HepG2 (cell line): ENCODE data around the gene FAM163B. TPM values are rescaled to one million over a fixed set of nuclear protein-coding genes. Genes with fewer than 3 reads are reported as not detected.

Experiments
- ATAC-seq: fragments of 200-7000 bp; cut with Tn5 transposase; 3 replicates; pipeline ENCODE4 v1.9.1; 2020; ENCODE audit warnings: mild to moderate bottlenecking, moderate library complexity
- BruUV-seq: library from RNA; stranded (reverse); fragments of 400-500 nt; replicated peaks from 2 replicates; lab custom pipeline; 2021; lab: Mats Ljungman, UMichigan
- CTCF ChIA-PET: fragments of 300-600 bp; formaldehyde crosslinking; extraction: SDS; loops from one replicate; lab custom pipeline; 2021; ENCODE audit warnings: low total read pairs, inconsistent platforms, low intra/inter-chr PET ratio; lab: Yijun Ruan, JAX
- POLR2A ChIA-PET: fragments of 350-600 bp; sonication (Branson Sonifier 250); formaldehyde crosslinking; loops from one replicate; lab custom pipeline; 2020; ENCODE audit warnings: antibody characterized with exemption, inconsistent platforms; lab: Yijun Ruan, JAX
- DNase-seq: peaks from one replicate; pipeline ENCODE4 v3.0.0-alpha.2; 2015; ENCODE audit warnings: low spot score
- FAIRE-seq: peaks from 3 replicates; lab custom pipeline; 2011; peaks lifted over from hg19 to GRCh38; lab: Jason Lieb, UNC
- H2AFZ ChIP-seq: one replicate; pipeline ENCODE4 v1.6.1; 2011; ENCODE audit warnings: low read length, inconsistent platforms
- H3K27ac ChIP-seq: fragments of 300-600 bp; 3 replicates; pipeline ENCODE4 v1.8.0; 2011; ENCODE audit warnings: mixed run types, mild to moderate bottlenecking, mixed read lengths, low read length, inconsistent platforms; ENCODE audit not compliant: insufficient read depth; ENCODE audit errors: extremely low read length
- H3K27me3 ChIP-seq, 2 experiments: fragments of 200-600 bp in 1 of 2; 2 replicates in 1 of 2; 3 replicates in 1 of 2; pipeline versions ENCODE4 v1.6.0 to v1.8.0; 2011; ENCODE audit warnings: low read length in 2 of 2, mild to moderate bottlenecking in 2 of 2, moderate library complexity in 2 of 2, inconsistent platforms in 1 of 2; ENCODE audit not compliant: insufficient read depth in 2 of 2, control insufficient read depth in 1 of 2
- H3K36me3 ChIP-seq, 2 experiments: fragments of 200-600 bp in 1 of 2; replicated peaks in 1 of 2; 2 replicates in 1 of 2; 3 replicates in 1 of 2; pipeline versions ENCODE4 v1.5.1 to v1.8.0; 2011; ENCODE audit warnings: low read length in 2 of 2, inconsistent platforms in 1 of 2; ENCODE audit not compliant: insufficient read depth in 2 of 2, control insufficient read depth in 1 of 2
- H3K4me1 ChIP-seq: 2 replicates; pipeline ENCODE4 v1.5.1; 2012; ENCODE audit warnings: low read length, inconsistent platforms; ENCODE audit not compliant: insufficient read depth
- H3K4me2 ChIP-seq: 2 replicates; pipeline ENCODE4 v1.6.0; 2011; ENCODE audit warnings: low read depth, low read length, inconsistent platforms
- H3K4me3 ChIP-seq, 3 experiments: fragments of 200-600 bp in 1 of 3; sonication (generic), shearing (Covaris generic) in 1 of 3; replicated peaks in 1 of 3; 2 replicates each; pipeline ENCODE4 v1.5.1; 2011 to 2016; ENCODE audit warnings: low read length in 3 of 3, inconsistent platforms in 2 of 3, low read depth in 2 of 3, mild to moderate bottlenecking in 2 of 3, control low read depth in 1 of 3, mixed read lengths in 1 of 3; ENCODE audit not compliant: insufficient read depth in 1 of 3
- H3K79me2 ChIP-seq: one replicate; pipeline ENCODE4 v1.6.1; 2011; ENCODE audit warnings: low read length, inconsistent platforms; ENCODE audit not compliant: insufficient read depth
- H3K9ac ChIP-seq: 2 replicates; pipeline ENCODE4 v1.6.0; 2011; ENCODE audit warnings: mild to moderate bottlenecking, low read depth, low read length, inconsistent platforms; ENCODE audit not compliant: insufficient read depth
- H3K9me3 ChIP-seq: 2 replicates; pipeline ENCODE4 v1.5.1; 2012; ENCODE audit warnings: mild to moderate bottlenecking, low read length
- H4K20me1 ChIP-seq: 2 replicates; pipeline ENCODE4 v1.6.0; 2011; ENCODE audit warnings: inconsistent platforms, mild to moderate bottlenecking, low read length, moderate library complexity; ENCODE audit not compliant: insufficient read depth
- CEBPB ChIP-seq: IDR thresholded peaks from 2 replicates; pipeline ENCODE4 v1.6.1; 2011; ENCODE audit warnings: low read depth, low read length, improper control_type of control experiment, borderline replicate concordance
- CENPX ChIP-seq: sonication (generic); formaldehyde crosslinking; IDR thresholded peaks from 2 replicates; pipeline ENCODE4 v1.9.0; 2021; ENCODE audit warnings: mild to moderate bottlenecking, missing genetic modification reagents, moderate library complexity
- HES4 ChIP-seq: sonication (generic); formaldehyde crosslinking; IDR thresholded peaks from 2 replicates; pipeline ENCODE4 v1.9.0; 2021; ENCODE audit warnings: mild to moderate bottlenecking, missing genetic modification reagents, borderline replicate concordance
- MAFG ChIP-seq: sonication (generic); formaldehyde crosslinking; IDR thresholded peaks from 2 replicates; pipeline ENCODE4 v1.5.1; 2020; ENCODE audit warnings: mild to moderate bottlenecking, missing genetic modification reagents
- TCF7L2 ChIP-seq: IDR thresholded peaks from 2 replicates; pipeline ENCODE4 v1.6.1; 2011; ENCODE audit warnings: mild to moderate bottlenecking, low read depth, low read length, moderate library complexity
- WIZ ChIP-seq: sonication (generic); formaldehyde crosslinking; IDR thresholded peaks from 2 replicates; pipeline ENCODE4 v1.5.1; 2020; ENCODE audit warnings: mild to moderate bottlenecking, missing genetic modification reagents
- ZNF431 ChIP-seq: sonication (generic); formaldehyde crosslinking; IDR thresholded peaks from 2 replicates; pipeline ENCODE4 v1.9.0; 2022; ENCODE audit warnings: missing genetic modification reagents, low read depth, mild to moderate bottlenecking, borderline replicate concordance
- WGBS: methylation state at CpG from one replicate; pipeline ENCODE4 v1.1.6; 2017; ENCODE audit warnings: low lambda C conversion rate; 5-methylcytosine and 5-hydroxymethylcytosine counted together
- in situ Hi-C: cut with HindIII; loops from 2 replicates; pipeline ENCODE4 v1.10.0; 2017; ENCODE audit warnings: low pct_unique_long_range_greater_than_20kb; ENCODE audit not compliant: extremely low pct_ligation_motif_present
- intact Hi-C: fragments of 100-400 bp; cut with micrococcal nuclease; formaldehyde crosslinking; loops from one replicate; pipeline ENCODE4 v1.10.0; 2022; ENCODE audit not compliant: unreplicated experiment
- polyA plus RNA-seq, 8 experiments: library from polyadenylated mRNA; depleted of rRNA in 3 of 8; stranded (reverse) in 7 of 8; unstranded in 1 of 8; fragments of >200 nt; fragmentation: Illumina TruSeq in 4 of 8; extraction: Trizol in 4 of 8; gene quantifications; 2 replicates each; pipeline versions ENCODE4 v1.2.1 to v1.2.3, GENCODE V29; 2011 to 2016; ENCODE audit warnings: low read depth in 4 of 8, missing spikeins in 1 of 8, mixed read lengths in 1 of 8; ENCODE audit not compliant: insufficient read depth in 1 of 8
- total RNA-seq, 5 experiments: library from RNA; depleted of rRNA; stranded (reverse); fragments of >200 nt; fragmentation: Illumina TruSeq; extraction: Trizol; gene quantifications; 2 replicates each; pipeline ENCODE4 v1.2.3, GENCODE V29; 2016; ENCODE audit warnings: low read depth in 1 of 5
- TF ChIP-seq, protein P1 (sequence below): sonication (generic); formaldehyde crosslinking; IDR thresholded peaks from 2 replicates; pipeline ENCODE4 v1.5.0; 2020; ENCODE audit warnings: missing genetic modification reagents
- TF ChIP-seq, protein P2 (sequence below): sonication (generic); formaldehyde crosslinking; IDR thresholded peaks from 2 replicates; pipeline ENCODE4 v1.5.1; 2020; ENCODE audit warnings: mild to moderate bottlenecking, missing genetic modification reagents, moderate library complexity
- TF ChIP-seq, protein P3 (sequence below), 2 experiments: sonication (generic) in 1 of 2; formaldehyde crosslinking in 1 of 2; IDR thresholded peaks; 2 replicates each; pipeline versions ENCODE4 v1.6.1 to v1.9.0; 2014 to 2022; ENCODE audit warnings: antibody characterized with exemption in 1 of 2, borderline replicate concordance in 1 of 2, inconsistent platforms in 1 of 2, low read depth in 1 of 2, missing genetic modification reagents in 1 of 2
- TF ChIP-seq, protein P4 (sequence below): sonication (generic); formaldehyde crosslinking; IDR thresholded peaks from 2 replicates; pipeline ENCODE4 v1.4.0; 2020; ENCODE audit warnings: missing genetic modification reagents

Gene FAM163B
- total and polyA plus RNA-seq, 2 of the 13 experiments (the other 11 are each of a cell fraction or from before 2014, with no cell fraction given): not detected

DNA sequence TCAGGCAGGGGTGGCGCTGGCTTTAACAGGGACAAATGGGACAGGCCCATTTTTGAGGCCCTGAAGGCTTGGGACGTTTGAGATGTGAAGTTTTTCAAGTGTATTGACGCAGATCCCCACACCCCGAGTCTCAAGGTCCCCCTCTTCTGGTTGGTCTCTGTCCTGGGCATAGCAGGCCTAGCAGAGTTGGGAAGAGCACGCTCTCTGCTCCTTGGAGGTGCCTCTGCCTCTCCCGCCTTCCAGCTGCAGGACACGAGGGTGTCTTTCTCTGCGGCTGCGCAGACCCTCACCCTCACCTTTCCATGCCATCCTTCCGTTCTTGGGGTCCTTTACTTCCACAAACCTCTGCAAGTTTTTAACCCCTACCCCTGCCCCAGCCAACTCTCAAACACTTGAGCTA lies 56.1 kb downstream of the FAM163B start:
- no peaks in the 10 kb centered on the region for H3K36me3 ChIP-seq
- no peaks in the 10 kb centered on the region for H4K20me1 ChIP-seq
- H3K9me3 ChIP-seq: no peaks in the 10 kb centered on the region
- no peak overlapping the region for H3K9ac ChIP-seq
- intact Hi-C loops: no loop called here
- FAIRE-seq (no peak), DNase-seq (no peak), ATAC-seq (no peak)
- ChIA-PET CTCF (no interaction called here), POLR2A (no interaction called here)
- H2AFZ ChIP-seq: no peak overlapping the region
- no peak overlapping the region for H3K4me3 ChIP-seq
- no peak overlapping the region for H3K27ac ChIP-seq
- no peaks in the 10 kb centered on the region for H3K79me2 ChIP-seq
- H3K4me1 ChIP-seq: peaks cover 11% of the 10 kb centered on the region
- no peak for TF ChIP-seq TCF7L2
- TF ChIP-seq, protein P1, sequence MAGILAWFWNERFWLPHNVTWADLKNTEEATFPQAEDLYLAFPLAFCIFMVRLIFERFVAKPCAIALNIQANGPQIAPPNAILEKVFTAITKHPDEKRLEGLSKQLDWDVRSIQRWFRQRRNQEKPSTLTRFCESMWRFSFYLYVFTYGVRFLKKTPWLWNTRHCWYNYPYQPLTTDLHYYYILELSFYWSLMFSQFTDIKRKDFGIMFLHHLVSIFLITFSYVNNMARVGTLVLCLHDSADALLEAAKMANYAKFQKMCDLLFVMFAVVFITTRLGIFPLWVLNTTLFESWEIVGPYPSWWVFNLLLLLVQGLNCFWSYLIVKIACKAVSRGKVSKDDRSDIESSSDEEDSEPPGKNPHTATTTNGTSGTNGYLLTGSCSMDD (CRISPR knock-in tag): no peak
- TF ChIP-seq WIZ (CRISPR knock-in tag): no peak
- TF ChIP-seq, protein P2, sequence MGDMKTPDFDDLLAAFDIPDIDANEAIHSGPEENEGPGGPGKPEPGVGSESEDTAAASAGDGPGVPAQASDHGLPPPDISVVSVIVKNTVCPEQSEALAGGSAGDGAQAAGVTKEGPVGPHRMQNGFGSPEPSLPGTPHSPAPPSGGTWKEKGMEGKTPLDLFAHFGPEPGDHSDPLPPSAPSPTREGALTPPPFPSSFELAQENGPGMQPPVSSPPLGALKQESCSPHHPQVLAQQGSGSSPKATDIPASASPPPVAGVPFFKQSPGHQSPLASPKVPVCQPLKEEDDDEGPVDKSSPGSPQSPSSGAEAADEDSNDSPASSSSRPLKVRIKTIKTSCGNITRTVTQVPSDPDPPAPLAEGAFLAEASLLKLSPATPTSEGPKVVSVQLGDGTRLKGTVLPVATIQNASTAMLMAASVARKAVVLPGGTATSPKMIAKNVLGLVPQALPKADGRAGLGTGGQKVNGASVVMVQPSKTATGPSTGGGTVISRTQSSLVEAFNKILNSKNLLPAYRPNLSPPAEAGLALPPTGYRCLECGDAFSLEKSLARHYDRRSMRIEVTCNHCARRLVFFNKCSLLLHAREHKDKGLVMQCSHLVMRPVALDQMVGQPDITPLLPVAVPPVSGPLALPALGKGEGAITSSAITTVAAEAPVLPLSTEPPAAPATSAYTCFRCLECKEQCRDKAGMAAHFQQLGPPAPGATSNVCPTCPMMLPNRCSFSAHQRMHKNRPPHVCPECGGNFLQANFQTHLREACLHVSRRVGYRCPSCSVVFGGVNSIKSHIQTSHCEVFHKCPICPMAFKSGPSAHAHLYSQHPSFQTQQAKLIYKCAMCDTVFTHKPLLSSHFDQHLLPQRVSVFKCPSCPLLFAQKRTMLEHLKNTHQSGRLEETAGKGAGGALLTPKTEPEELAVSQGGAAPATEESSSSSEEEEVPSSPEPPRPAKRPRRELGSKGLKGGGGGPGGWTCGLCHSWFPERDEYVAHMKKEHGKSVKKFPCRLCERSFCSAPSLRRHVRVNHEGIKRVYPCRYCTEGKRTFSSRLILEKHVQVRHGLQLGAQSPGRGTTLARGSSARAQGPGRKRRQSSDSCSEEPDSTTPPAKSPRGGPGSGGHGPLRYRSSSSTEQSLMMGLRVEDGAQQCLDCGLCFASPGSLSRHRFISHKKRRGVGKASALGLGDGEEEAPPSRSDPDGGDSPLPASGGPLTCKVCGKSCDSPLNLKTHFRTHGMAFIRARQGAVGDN (CRISPR knock-in tag): no peak
- TF ChIP-seq, protein P3, sequence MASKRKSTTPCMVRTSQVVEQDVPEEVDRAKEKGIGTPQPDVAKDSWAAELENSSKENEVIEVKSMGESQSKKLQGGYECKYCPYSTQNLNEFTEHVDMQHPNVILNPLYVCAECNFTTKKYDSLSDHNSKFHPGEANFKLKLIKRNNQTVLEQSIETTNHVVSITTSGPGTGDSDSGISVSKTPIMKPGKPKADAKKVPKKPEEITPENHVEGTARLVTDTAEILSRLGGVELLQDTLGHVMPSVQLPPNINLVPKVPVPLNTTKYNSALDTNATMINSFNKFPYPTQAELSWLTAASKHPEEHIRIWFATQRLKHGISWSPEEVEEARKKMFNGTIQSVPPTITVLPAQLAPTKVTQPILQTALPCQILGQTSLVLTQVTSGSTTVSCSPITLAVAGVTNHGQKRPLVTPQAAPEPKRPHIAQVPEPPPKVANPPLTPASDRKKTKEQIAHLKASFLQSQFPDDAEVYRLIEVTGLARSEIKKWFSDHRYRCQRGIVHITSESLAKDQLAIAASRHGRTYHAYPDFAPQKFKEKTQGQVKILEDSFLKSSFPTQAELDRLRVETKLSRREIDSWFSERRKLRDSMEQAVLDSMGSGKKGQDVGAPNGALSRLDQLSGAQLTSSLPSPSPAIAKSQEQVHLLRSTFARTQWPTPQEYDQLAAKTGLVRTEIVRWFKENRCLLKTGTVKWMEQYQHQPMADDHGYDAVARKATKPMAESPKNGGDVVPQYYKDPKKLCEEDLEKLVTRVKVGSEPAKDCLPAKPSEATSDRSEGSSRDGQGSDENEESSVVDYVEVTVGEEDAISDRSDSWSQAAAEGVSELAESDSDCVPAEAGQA (IDR thresholded peaks at IDR 0.05; ENCODE audit: low read depth): no peak
- TF ChIP-seq, protein P3 (CRISPR knock-in tag; IDR thresholded peaks at IDR 0.05; ENCODE audit: borderline replicate concordance): no peak
- TF ChIP-seq, protein P4, sequence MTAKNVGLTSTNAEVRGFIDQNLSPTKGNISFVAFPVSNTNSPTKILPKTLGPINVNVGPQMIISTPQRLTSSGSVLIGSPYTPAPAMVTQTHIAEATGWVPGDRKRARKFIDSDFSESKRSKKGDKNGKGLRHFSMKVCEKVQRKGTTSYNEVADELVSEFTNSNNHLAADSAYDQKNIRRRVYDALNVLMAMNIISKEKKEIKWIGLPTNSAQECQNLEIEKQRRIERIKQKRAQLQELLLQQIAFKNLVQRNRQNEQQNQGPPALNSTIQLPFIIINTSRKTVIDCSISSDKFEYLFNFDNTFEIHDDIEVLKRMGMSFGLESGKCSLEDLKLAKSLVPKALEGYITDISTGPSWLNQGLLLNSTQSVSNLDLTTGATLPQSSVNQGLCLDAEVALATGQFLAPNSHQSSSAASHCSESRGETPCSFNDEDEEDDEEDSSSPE (CRISPR knock-in tag): no peak
- no peak for TF ChIP-seq HES4
- TF ChIP-seq CENPX: no peak
- TF ChIP-seq ZNF431 (CRISPR knock-in tag): no peak
- TF ChIP-seq MAFG: no peak
- TF ChIP-seq CEBPB: no peak
- in situ Hi-C loops: no loop called here
- WGBS: 65% methylated on average over 5 of the region's 10 CpGs
- H3K4me2 ChIP-seq: no peak overlapping the region
- no TSS peak for BruUV-seq
- peaks cover 0 to 3% of the 10 kb centered on the region in 2 experiments; a peak in 2 of 5 replicates for H3K27me3 ChIP-seq
